Measurements from ENCODE around the gene DMD. TPM values are rescaled to one million over a fixed set of nuclear protein-coding genes. Genes with fewer than 3 reads are reported as not detected.
"Not testable (repeated sequence)": the region's sequence is repeated elsewhere in the genome, so short reads cannot be mapped to it uniquely, and the experiment has no call there.

DMD gene
- total and polyA plus RNA-seq, 2 experiments from 2014 or later, result 1.5 to 2.0 TPM

DNA sequence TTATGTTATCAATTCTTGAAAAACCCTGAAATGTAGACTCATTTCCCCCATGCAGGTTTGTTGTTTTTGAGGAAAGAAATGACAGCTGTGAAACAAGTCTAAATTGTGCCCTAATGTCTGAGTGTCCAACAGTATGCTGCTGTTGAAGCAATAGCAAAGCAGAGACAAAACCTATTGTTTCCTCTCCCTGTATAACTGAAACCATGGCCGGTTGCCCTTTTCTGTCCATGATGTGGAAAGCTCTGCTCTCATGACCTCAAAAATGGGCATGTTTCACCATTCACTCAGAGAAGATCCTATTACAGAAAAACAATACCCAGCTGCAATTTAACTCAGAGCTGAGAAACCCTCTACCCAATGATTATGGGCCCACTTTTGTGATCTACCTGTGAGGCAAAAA is 1826.9 kb downstream of the DMD start:
- no peaks in the 10 kb centered on the region for H3K4me1 ChIP-seq (ENCODE audit: insufficient read depth)
- H3K27ac ChIP-seq, result no peak overlapping the region
- no peaks in the 10 kb centered on the region for H3K27me3 ChIP-seq (replicated peaks; ENCODE audit: insufficient read depth)
- no peaks in the 10 kb centered on the region for H4K20me1 ChIP-seq (ENCODE audit: insufficient read depth)
- H3K9ac ChIP-seq, result no peak overlapping the region
- H3F3A ChIP-seq (ENCODE audit: insufficient read depth), result no peaks in the 10 kb centered on the region
- H3K4me3 ChIP-seq, result no peak overlapping the region
- H3K4me2 ChIP-seq (ENCODE audit: unreplicated experiment), result no peak overlapping the region
- in situ Hi-C loops (cut with MboI), result no loop called here
- WGBS, 2 experiments (ENCODE audit: low coverage in 1 of 2, low lambda C conversion rate in 2 of 2, missing lambda C conversion rate in 2 of 2), result 80 to 90% methylated on average over 1 of the region's 1 CpG
- no peaks in the 10 kb centered on the region for H3K9me3 ChIP-seq (ENCODE audit: low read depth)
- H3K79me2 ChIP-seq (ENCODE audit: insufficient read depth), result no peaks in the 10 kb centered on the region
- DNase-seq, result no peak
- no peaks in the 10 kb centered on the region for H3K9me2 ChIP-seq (ENCODE audit: insufficient read depth)
- TF ChIP-seq EZH2 (IDR thresholded peaks at IDR 0.05; ENCODE audit: insufficient read depth, poor library complexity, severe bottlenecking) (no peak), EZH2phosphoT487 (IDR thresholded peaks at IDR 0.05; ENCODE audit: insufficient read depth, low read depth) (no peak)
- H3K36me3 ChIP-seq (ENCODE audit: low read depth), result no peaks in the 10 kb centered on the region
- H2AFZ ChIP-seq, result no peak overlapping the region

DNA sequence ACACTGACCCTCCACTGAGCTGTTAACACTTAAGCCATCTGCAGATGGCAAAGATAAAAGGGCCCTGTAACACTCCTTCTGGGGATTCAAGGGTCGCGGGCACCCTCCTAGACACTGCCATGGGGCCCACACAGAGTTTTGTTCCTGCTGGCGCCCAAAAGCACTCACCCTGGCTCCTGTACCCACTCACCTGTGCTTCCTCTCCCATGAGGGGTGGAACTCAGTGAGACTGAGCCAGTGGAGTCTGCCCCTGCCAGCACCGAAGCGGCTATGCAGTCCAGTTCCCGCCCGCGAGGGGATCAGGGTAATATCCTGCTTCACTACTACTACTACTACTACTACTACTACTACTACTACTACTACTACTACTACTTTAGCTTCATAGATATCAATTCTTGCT is 1827.4 kb downstream of the DMD start:
- WGBS, 2 experiments (ENCODE audit: low coverage in 1 of 2, low lambda C conversion rate in 2 of 2, missing lambda C conversion rate in 2 of 2), result 59 to 70% methylated on average over 8 of the region's 8 CpGs
- Histone ChIP-seq H3K4me2 (ENCODE audit: unreplicated experiment) (no peak overlapping the region), H3K9ac (no peak overlapping the region)

DNA sequence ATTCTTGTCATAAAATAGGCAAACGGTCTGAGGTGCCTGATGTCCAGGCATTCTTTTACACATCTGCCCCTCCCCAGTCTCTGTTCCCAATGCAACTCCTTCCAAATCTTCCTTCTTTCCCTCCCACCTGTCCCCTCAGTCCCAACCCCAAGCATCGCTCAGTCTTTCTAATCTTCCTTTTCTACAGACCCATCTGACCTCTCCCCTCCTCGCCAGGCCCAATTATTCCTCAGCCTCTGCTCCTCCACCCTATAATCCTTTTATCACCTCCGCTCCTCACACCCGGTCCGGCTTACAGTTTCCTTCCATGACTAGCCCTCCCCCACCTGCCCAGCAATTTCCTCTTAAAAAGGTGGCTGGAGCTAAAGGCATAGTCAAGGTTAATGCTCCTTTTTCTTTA is 1832.4 kb downstream of the DMD start:
- in situ Hi-C loops (cut with MboI); H3F3A ChIP-seq (ENCODE audit: insufficient read depth); H3K79me2 ChIP-seq (ENCODE audit: insufficient read depth); H3K36me3 ChIP-seq (ENCODE audit: low read depth); DNase-seq; H3K27me3 ChIP-seq (replicated peaks; ENCODE audit: insufficient read depth); H3K4me1 ChIP-seq (ENCODE audit: insufficient read depth); H3K27ac ChIP-seq; H3K4me3 ChIP-seq; H3K4me2 ChIP-seq (ENCODE audit: unreplicated experiment); H3K9ac ChIP-seq; H2AFZ ChIP-seq; H3K9me3 ChIP-seq (ENCODE audit: low read depth); H4K20me1 ChIP-seq (ENCODE audit: insufficient read depth); H3K9me2 ChIP-seq (ENCODE audit: insufficient read depth): not testable (repeated sequence)
- WGBS, 2 experiments (ENCODE audit: low coverage in 1 of 2, low lambda C conversion rate in 2 of 2, missing lambda C conversion rate in 2 of 2), result 54 to 63% methylated on average over 5 to 6 of the region's 6 CpGs

More for the DNA sequence above, 1827.4 kb downstream of the DMD start:
- Histone ChIP-seq H3K36me3 (ENCODE audit: low read depth) (no peaks in the 10 kb centered on the region), H3F3A (ENCODE audit: insufficient read depth) (no peaks in the 10 kb centered on the region), H3K27ac (no peak overlapping the region), H3K4me3 (no peak overlapping the region), H3K9me2 (ENCODE audit: insufficient read depth) (no peaks in the 10 kb centered on the region), H3K9me3 (ENCODE audit: low read depth) (no peaks in the 10 kb centered on the region), H4K20me1 (ENCODE audit: insufficient read depth) (no peaks in the 10 kb centered on the region), H2AFZ (no peak overlapping the region), H3K79me2 (ENCODE audit: insufficient read depth) (no peaks in the 10 kb centered on the region), H3K4me1 (ENCODE audit: insufficient read depth) (no peaks in the 10 kb centered on the region), H3K27me3 (replicated peaks; ENCODE audit: insufficient read depth) (no peaks in the 10 kb centered on the region)
- DNase-seq, result no peak
- in situ Hi-C loops (cut with MboI), result no loop called here
- TF ChIP-seq EZH2phosphoT487 (IDR thresholded peaks at IDR 0.05; ENCODE audit: insufficient read depth, low read depth) (no peak), EZH2 (IDR thresholded peaks at IDR 0.05; ENCODE audit: insufficient read depth, poor library complexity, severe bottlenecking) (no peak)

DNA sequence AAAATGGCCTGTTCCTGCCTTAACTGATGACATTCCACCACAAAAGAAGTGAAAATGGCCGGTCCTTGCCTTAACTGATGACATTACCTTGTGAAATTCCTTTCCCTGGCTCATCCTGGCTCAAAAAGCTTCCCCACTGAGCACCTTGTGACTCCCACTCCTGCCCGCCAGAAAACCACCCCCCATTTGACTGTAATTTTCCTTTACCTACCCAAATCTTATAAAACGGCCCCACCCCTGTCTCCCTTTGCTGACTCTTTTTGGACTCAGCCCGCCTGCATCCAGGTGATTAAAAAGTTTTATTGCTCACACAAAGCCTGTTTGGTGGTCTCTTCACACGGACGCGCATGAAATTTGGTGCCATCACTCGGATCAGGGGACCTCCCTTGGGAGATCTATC is 1833.5 kb downstream of the DMD start:
- H3K9me2 ChIP-seq (ENCODE audit: insufficient read depth); H3K4me1 ChIP-seq (ENCODE audit: insufficient read depth); H3K4me2 ChIP-seq (ENCODE audit: unreplicated experiment); H3K9me3 ChIP-seq (ENCODE audit: low read depth); H3K36me3 ChIP-seq (ENCODE audit: low read depth); H3K79me2 ChIP-seq (ENCODE audit: insufficient read depth); H2AFZ ChIP-seq; H3K4me3 ChIP-seq; H3K27me3 ChIP-seq (replicated peaks; ENCODE audit: insufficient read depth); H4K20me1 ChIP-seq (ENCODE audit: insufficient read depth); H3F3A ChIP-seq (ENCODE audit: insufficient read depth); H3K27ac ChIP-seq; H3K9ac ChIP-seq; DNase-seq; in situ Hi-C loops (cut with MboI): not testable (repeated sequence)
- WGBS, 2 experiments (ENCODE audit: low coverage in 1 of 2, low lambda C conversion rate in 2 of 2, missing lambda C conversion rate in 2 of 2), result 63 to 79% methylated on average over 8 of the region's 8 CpGs

DNA sequence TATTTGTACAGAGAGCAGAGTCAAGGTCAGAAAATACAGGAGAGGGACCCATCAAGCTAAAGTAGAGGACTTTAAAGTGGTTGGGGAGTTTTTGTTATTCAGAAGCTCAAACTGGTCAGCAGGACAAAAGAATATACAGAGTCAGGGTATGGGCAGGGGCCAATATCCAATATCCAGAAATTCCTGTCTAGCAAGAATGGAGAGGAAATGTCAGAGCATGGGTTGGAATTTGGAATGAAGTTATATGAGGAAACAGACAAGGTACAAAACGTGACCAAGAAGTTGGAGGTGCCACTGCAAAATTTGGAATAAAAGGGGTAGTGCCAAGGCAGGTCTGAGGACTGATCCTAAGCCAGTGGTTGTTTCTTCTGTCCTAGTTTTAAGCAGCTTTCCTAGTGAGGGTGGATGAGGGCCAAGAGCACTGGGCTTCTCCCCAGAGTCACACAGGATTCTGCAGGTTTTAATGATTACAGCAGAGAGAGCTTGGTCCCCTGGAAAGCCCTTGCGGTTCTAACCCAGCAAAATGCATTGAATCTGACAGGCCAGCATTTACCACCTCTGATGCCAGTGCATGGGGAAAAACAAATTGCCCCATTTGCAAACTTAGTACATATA is 1834.8 kb downstream of the DMD start:
- Histone ChIP-seq H3K27ac (no peak overlapping the region), H3K27me3 (replicated peaks; ENCODE audit: insufficient read depth) (no peaks in the 10 kb centered on the region), H3K9me3 (ENCODE audit: low read depth) (no peaks in the 10 kb centered on the region), H3K79me2 (ENCODE audit: insufficient read depth) (no peaks in the 10 kb centered on the region), H3K9ac (no peak overlapping the region), H3K4me3 (no peak overlapping the region), H2AFZ (no peak overlapping the region), H3K4me2 (ENCODE audit: unreplicated experiment) (no peak overlapping the region), H3K4me1 (ENCODE audit: insufficient read depth) (no peaks in the 10 kb centered on the region), H3K36me3 (ENCODE audit: low read depth) (no peaks in the 10 kb centered on the region), H3F3A (ENCODE audit: insufficient read depth) (no peaks in the 10 kb centered on the region), H4K20me1 (ENCODE audit: insufficient read depth) (no peaks in the 10 kb centered on the region), H3K9me2 (ENCODE audit: insufficient read depth) (no peaks in the 10 kb centered on the region)
- no peak for TF ChIP-seq EZH2phosphoT487 (IDR thresholded peaks at IDR 0.05; ENCODE audit: insufficient read depth, low read depth)
- no peak for TF ChIP-seq EZH2 (IDR thresholded peaks at IDR 0.05; ENCODE audit: insufficient read depth, poor library complexity, severe bottlenecking)
- WGBS, 2 experiments (ENCODE audit: low coverage in 1 of 2, low lambda C conversion rate in 2 of 2, missing lambda C conversion rate in 2 of 2), result 4 to 17% methylated on average over 2 of the region's 2 CpGs
- DNase-seq, result no peak
- in situ Hi-C loops (cut with MboI), result no loop called here

Data from GM23248 (cell line).